ENCODE measurements around the gene TMEM30B. TPM values are rescaled to one million over a fixed set of nuclear protein-coding genes. Genes with fewer than 3 reads are reported as not detected.

Gene TMEM30B
- total RNA-seq, 1 experiment from 2014 or later, result 0.12 TPM

DNA sequence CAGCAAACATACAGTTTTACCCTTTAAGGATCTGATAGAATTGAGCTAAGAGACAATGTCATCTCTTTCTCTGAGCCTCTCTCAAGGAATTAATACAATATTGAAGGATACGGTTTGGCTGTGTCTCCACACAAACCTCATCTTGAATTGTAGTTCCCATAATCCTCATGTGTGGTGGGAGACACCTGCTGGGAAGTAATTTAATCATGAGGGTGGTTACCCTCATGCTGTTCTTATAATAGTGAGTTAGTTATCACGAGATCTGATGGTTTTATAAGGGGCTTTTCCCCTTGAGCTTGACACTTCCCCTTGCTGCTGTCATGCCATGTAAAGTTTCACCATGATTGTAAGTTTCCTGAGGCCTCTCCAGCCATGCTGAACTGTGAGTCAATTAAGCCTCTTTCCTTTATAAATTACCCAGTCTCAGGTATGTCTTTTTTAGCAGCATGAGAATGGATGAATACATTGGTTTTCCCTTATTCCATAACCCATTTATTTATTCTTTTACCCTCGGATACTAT, 47.6 kb downstream of the TMEM30B start:
- Histone ChIP-seq H3K9ac (ENCODE audit: low read length) (no peak overlapping the region), H4K20me1 (ENCODE audit: insufficient read depth) (no peaks in the 10 kb centered on the region), H3K4me2 (ENCODE audit: low read length) (no peak overlapping the region), H3K27me3 (ENCODE audit: insufficient read depth, low read length) (no peaks in the 10 kb centered on the region), H3K9me3 (ENCODE audit: control insufficient read depth in 1 of 2, insufficient read depth in 1 of 2, low read depth in 1 of 2, low read length in 2 of 2) (no peaks in the 10 kb centered on the region), H3K9me2 (ENCODE audit: insufficient read depth) (no peaks in the 10 kb centered on the region), H3K36me3 (ENCODE audit: control insufficient read depth in 1 of 2, insufficient read depth in 2 of 2, low read length in 2 of 2) (no peaks in the 10 kb centered on the region), H3K4me3 (replicated peaks in 1 of 2; ENCODE audit: low read depth in 1 of 2, low read length in 2 of 2) (no peak overlapping the region), H3K79me2 (ENCODE audit: insufficient read depth, low read length) (no peaks in the 10 kb centered on the region), H2AFZ (ENCODE audit: low read depth, low read length, poor library complexity, severe bottlenecking) (no peak overlapping the region), H3K4me1 (ENCODE audit: control insufficient read depth in 1 of 2, insufficient read depth in 2 of 2, low read length in 2 of 2) (no peaks in the 10 kb centered on the region), H3K27ac (ENCODE audit: low read depth, low read length) (no peak overlapping the region)
- RAD21 ChIA-PET (ENCODE audit: low non-redundant PET in 1 of 2, low total read pairs in 2 of 2, uncharacterized antibody in 2 of 2, unreplicated experiment in 2 of 2), result no interaction called here
- DNase-seq (ENCODE audit: low read depth, low spot score) (no peak), ATAC-seq (no peak)
- POLR2A ChIA-PET, result no interaction called here
- CTCF ChIA-PET, result no interaction called here
- intact Hi-C loops (cut with micrococcal nuclease), result no loop called here
- BruUV-seq (replicated peaks), result no TSS peak
- peak; percentile 46; the same call in 1 of the 2 replicates for TF ChIP-seq RAD21 (IDR thresholded peaks at IDR 0.05; ENCODE audit: low read depth)
- TF ChIP-seq, protein P1, sequence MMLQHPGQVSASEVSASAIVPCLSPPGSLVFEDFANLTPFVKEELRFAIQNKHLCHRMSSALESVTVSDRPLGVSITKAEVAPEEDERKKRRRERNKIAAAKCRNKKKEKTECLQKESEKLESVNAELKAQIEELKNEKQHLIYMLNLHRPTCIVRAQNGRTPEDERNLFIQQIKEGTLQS (IDR thresholded peaks at IDR 0.05), result no peak

GRCh38 chr14:61231810-61232209, 49.3 kb downstream of the TMEM30B start:
- ChIA-PET CTCF (no interaction called here), POLR2A (no interaction called here), RAD21 (ENCODE audit: low non-redundant PET in 1 of 2, low total read pairs in 2 of 2, uncharacterized antibody in 2 of 2, unreplicated experiment in 2 of 2) (no interaction called here)
- Histone ChIP-seq H3K9me3 (ENCODE audit: control insufficient read depth in 1 of 2, insufficient read depth in 1 of 2, low read depth in 1 of 2, low read length in 2 of 2) (no peaks in the 10 kb centered on the region), H3K27me3 (ENCODE audit: insufficient read depth, low read length) (no peaks in the 10 kb centered on the region), H3K27ac (ENCODE audit: low read depth, low read length) (no peak overlapping the region), H3K4me1 (ENCODE audit: control insufficient read depth in 1 of 2, insufficient read depth in 2 of 2, low read length in 2 of 2) (no peaks in the 10 kb centered on the region), H2AFZ (ENCODE audit: low read depth, low read length, poor library complexity, severe bottlenecking) (no peak overlapping the region), H3K79me2 (ENCODE audit: insufficient read depth, low read length) (no peaks in the 10 kb centered on the region), H3K4me3 (replicated peaks in 1 of 2; ENCODE audit: low read depth in 1 of 2, low read length in 2 of 2) (no peak overlapping the region), H3K9me2 (ENCODE audit: insufficient read depth) (no peaks in the 10 kb centered on the region), H4K20me1 (ENCODE audit: insufficient read depth) (no peaks in the 10 kb centered on the region), H3K36me3 (ENCODE audit: control insufficient read depth in 1 of 2, insufficient read depth in 2 of 2, low read length in 2 of 2) (no peaks in the 10 kb centered on the region), H3K4me2 (ENCODE audit: low read length) (no peak overlapping the region), H3K9ac (ENCODE audit: low read length) (no peak overlapping the region)
- no TSS peak for BruUV-seq (replicated peaks)
- no peak for DNase-seq (ENCODE audit: low read depth, low spot score)
- TF ChIP-seq SP1 (IDR thresholded peaks at IDR 0.05; ENCODE audit: low read depth), result no peak
- TF ChIP-seq EZH2 (IDR thresholded peaks at IDR 0.05), result no peak
- no peak for TF ChIP-seq SRF (IDR thresholded peaks at IDR 0.05; ENCODE audit: low read depth)
- TF ChIP-seq, protein P1 (IDR thresholded peaks at IDR 0.05), result no peak
- TF ChIP-seq EZH2phosphoT487 (IDR thresholded peaks at IDR 0.05; ENCODE audit: borderline replicate concordance), result no peak
- no peak for TF ChIP-seq YY1 (IDR thresholded peaks at IDR 0.05; ENCODE audit: extremely low read depth, insufficient replicate concordance, low read depth, low read length)
- no peak for TF ChIP-seq EGR1 (IDR thresholded peaks at IDR 0.05; ENCODE audit: low read depth)
- ATAC-seq, result no peak
- intact Hi-C loops (cut with micrococcal nuclease), result no loop called here

All from HCT116 (cell line).